Activated CD8-positive, alpha-beta memory T cell treated with anti-CD3 and anti-CD28 coated beads for 1 hour (primary cell): Measurements from ENCODE around the gene ERVV-1.
"Not testable (repeated sequence)": the region's sequence is repeated elsewhere in the genome, so short reads cannot be mapped to it uniquely, and the experiment has no call there.

Experiments used
- DNase-seq, 2 donors: peaks; one replicate each; pipeline ENCODE4 v3.0.0-alpha.2; 2020; ENCODE audit warnings: low read depth in 1 of 2; ENCODE audit errors: extremely low read depth in 1 of 2

Gene ERVV-1, protein sequence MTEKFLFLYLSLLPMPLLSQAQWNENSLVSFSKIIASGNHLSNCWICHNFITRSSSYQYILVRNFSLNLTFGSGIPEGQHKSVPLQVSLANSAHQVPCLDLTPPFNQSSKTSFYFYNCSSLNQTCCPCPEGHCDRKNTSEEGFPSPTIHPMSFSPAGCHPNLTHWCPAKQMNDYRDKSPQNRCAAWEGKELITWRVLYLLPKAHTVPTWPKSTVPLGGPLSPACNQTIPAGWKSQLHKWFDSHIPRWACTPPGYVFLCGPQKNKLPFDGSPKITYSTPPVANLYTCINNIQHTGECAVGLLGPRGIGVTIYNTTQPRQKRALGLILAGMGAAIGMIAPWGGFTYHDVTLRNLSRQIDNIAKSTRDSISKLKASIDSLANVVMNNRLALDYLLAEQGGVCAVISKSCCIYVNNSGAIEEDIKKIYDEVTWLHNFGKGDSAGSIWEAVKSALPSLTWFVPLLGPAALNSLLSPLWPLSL

DNA sequence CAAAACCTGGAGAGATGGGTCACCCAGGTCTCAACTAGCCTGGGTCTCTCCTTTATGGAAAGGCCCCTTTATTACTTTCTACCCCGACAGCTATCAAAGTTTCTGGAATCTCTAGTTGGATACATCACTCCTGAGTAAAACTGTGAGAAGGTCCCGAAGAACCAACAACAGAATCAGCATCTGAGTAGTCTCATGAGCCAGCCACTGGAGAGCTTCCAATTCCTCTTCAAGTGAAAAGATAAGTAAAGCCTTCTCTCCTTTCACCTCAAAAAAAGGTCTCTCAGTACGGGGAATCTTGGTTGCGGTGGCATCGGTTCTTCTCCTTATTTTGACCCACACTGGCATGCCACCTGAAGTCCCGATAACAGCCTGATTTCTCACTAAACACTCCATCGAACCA is at the start of gene ERVV-1:
ERVV-1 (plus strand) TSS at position 301 of the 400 bp plus-strand sequence. CDS start 170 bp downstream, outside the sequence.
- DNase-seq, result no peak

DNA sequence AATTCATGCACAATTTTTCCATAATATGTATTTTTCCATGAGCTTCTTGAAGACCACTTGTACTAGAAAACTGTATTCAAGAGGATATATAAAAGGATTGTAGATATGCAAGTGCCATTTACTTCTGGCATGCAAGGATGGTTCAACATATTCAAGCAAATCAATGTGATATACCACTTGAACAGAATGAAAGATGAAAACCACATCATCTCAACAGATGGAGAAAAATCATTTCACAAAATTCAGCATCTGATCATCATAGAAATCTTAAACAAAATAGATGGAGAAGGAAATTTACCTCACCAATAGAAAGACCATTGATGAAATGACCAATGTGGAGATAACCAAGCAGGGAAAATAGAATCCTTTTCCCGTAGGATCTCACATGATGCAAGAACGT is 45.9 kb upstream of the ERVV-1 start:
- DNase-seq, result no peak

DNA sequence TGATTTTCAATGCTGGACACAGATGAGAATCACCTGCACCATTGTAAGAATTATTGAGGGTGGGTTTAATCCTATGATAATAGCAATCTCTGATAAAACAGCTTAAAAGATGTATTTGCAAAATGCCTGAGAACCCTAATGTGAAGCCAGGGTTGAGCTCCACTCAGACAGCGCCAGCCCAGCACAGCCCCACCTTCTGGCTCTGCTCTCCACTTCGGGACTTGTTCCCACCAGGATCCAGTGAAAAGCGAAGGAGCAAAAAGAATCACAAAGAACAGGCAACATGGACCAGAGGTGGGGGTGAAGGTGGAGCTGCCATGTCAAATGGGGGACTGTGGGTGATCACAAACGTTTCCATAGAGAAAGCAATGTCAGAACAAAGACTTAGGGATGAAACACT is 32.4 kb upstream of the ERVV-1 start:
- DNase-seq, result no peak

DNA sequence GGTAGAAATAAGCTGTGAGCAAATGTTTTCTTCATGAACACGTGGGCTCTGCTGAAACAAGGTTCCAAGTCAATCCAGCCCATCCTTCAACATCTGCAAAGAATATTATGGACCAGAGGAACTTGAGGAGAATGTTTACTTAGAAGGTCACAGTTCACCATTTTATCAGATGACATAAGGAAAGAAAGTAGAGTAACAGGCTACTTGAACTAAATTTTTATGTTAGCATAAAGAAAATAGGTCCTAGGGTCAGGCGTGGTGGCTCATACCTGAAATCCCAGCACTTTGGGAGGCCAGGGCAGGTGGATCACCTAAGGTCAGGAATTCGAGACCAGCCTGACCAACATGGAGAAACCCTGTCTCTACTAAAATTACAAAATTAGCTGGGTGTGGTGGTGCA is 30.6 kb upstream of the ERVV-1 start:
- not testable (repeated sequence) for DNase-seq

DNA sequence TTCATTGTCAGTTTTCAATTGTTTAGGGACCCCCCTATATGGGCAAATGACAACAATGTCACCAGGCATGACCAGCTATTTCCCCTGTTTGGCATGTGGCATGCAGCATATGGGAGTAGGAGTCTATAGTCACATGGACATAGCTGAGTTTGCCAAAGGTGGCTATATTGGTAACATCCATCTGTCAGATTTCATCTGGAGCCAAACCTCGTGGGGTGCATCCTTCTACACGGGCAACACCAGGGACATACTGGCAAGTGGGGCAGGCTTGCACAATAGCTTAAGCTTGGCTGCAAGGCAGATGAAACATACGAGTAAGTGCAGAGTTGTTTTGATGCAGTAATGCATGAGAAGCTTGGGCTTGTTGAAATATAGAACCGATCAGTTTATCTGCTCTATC is 26.5 kb upstream of the ERVV-1 start:
- no peak for DNase-seq

DNA sequence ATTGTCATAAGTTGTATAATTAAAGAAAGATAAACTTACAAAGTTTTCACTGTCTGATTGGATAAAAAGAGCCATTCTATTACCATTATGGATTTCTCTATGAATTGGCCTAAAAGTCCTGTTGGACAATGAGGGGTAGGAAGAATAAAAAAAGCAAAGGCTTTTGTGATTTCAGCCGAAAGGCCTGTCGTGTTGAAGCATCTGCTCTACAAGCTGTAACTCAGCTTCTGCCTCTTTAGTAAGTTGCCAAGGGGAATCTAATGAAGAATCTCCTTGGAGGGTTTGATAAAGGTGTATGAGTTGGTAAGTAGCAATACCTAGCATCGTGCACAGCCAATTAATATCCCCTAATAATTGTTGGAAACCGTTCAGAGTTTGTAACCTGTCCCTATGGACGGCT is 25.2 kb upstream of the ERVV-1 start:
- DNase-seq, result no peak

DNA sequence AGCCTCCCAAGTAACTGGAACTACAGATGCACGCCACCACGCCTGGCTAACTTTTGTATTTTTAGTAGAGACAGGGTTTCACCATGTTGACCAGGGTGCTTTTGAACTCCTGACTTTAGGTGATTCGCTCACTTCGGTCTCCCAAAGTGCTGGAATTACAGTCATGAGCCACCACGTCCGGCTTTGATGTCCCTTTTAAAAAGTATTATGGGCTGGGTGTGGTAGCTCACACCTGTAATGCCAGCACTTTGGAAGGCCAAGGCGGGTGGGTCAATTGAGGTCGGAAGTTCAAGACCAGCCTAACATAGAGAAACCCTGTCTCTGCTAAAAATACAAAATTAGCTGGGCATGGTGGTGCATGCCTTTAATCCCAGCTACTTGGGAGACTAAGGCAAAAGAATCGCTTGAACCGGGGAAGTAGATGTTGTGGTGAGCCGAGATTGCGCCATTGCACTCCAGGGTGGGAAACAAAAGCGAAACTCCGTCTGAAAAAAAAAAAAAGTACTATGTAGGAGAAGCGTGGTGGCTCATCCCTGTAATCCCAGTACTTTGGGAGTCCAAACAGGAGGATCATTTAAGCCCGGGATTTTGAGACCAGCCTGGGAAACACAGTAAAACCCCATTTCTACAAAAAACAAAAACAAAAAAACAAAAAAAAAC is 22.8 kb upstream of the ERVV-1 start:
- DNase-seq, result no peak

DNA sequence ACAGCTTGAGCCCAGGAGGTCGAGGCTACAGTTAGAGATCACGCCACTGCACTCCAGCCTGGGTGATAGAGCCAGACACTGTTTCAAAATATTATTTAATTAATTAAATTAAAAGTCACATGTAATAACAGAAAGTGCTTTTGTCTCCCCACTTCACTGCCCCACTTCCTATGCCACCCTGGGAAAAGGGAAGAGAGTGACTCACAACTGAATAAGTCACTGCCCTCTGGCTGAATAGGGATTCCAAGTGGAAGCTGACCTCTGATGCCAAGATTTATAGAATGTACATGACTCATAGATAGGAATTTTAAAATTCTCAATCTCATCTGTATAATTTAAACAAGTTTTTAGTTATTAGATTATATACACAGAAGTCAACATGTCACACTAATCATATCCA is 22.2 kb upstream of the ERVV-1 start:
- DNase-seq, result no peak

DNA sequence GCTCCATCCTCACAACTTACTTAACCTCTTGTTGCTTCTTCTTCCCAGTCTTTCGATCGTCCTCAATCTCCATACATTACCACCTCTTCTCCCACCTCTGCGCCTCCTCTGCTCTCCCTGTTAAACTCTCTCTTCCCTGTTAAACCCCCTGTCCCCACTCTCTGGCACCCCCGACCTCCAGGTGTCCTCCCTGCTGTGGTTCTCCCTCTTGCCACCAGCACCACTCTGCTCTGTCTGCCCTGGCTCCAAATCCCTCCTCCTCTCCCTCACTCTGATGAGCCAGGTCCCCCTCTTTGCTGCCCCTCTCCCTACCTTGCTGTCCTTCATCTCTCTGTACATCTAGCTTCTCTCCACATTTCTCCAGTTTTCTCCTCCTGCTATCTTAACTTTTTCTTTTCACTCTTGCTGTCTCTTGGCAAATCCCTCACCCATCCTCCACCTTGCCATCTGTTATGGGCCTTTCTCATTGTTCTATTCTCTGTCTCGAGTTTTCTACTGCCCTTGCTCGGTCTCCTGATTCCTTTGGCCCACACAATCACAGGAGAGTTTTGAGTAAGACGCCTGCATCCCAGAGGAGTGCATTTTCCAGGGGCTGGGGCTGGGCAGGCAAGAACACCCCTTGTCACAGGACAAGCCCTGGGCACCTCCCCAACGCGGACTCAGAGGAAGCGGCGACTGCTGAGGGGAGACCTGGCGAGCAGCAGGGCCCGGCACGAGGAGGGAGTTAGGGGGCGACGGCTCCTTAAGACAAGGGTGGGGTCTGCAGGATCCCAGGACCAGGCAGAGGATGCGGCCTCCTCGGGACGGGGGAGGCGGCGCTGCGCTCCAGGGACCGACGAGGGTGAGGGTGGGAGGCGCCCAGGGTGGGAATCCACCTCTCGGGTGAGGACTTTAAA is 21.4 kb upstream of the ERVV-1 start:
- no peak for DNase-seq

DNA sequence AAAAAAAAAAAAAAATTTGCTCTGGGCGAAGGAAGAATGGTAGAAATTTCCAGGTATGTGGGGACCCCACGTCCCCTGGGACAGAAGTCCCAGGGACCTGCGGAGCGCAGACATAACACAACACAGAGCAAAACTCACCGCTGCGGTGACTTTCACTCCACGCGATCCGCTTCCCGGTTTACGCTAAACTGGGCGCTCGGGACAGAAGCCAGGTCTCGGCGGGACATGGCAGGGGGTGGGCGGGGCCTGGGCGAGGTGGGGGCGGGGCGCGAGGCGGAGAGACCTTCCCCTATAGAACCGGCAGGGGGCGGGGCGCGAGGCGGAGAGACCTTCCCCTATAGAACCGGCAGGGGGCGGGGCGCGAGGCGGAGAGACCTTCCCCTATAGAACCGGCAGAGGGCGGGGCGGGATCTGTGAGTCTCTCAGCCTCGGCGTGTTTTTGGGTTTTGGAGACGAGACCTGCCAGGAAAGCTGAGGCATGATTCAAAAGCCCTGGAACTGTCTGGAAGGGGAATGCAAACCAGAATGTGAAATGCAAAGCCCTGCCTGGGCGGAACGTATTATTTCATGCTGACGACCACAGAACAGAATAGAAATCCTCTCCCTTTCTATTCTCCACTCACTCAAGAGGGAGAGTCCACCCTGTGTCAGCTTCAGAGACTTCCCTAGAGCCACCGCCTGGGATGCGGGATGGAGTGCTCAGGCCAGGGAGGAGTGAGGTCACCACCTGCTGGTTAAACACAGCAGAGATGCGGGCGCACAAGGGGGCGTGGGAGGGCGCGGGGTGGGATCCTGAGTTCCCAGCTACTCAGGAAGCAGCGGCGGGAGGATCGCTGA is 20.2 kb upstream of the ERVV-1 start:
- peak; percentile 45 to 60 for DNase-seq

DNA sequence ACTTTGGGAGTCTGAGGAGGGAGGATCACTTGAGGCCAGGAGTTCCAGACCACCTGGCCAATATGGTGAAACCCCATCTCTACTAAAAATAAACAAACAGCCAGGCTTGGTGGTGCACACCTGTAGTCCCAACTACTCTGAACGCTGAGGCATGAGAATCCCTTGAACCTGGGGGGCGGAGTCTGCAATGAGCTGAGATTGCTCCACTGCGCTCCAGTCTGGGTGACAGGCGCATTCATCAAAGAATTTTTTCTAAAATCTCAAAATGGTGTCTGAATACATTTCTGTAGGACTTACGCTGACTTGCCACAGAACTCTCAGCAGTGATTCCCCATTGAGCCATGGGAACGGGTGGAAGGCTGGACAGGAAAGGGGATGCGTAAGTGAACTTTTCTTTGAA is 18.0 kb upstream of the ERVV-1 start:
- no peak for DNase-seq

DNA sequence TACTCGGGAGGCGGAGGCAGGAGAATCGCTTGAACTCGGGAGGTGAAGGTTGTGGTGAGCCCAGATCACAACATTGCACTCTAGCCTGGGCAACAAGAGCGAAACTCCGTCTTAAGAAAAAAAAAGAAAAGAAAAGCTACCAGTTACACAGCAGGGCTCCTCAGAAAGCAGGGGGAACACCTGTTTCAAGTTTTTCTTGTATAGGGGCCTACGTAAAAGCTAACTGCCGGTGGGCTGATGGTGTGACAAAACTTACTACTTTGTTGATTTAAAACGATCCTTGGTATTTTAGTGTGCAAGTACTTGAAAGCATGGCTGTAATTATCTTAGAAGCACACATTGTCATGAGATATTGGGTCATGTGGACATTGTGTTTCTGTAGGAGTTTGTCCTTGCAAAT is 15.7 kb upstream of the ERVV-1 start:
- no peak for DNase-seq

DNA sequence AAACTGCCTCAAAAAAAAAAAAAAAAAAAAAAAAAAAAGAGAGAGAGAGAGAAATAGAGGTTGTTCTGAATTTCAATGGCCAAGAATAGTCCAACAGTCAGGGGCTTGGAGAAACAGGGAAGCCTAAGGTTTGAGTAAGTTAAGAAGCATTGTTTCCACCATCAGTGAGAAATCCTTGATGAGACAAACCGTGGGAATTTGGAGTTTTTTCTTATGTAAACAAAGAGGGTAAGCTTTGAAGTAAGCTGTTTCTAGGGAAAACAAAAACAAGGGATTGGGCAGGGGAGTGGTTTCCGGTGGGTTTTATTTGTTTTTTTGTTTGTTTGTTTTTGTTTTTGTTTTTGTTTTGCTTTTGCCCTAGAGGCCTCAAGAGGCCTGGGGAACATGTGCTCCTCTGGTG is 11.2 kb upstream of the ERVV-1 start:
- DNase-seq, result no peak

DNA sequence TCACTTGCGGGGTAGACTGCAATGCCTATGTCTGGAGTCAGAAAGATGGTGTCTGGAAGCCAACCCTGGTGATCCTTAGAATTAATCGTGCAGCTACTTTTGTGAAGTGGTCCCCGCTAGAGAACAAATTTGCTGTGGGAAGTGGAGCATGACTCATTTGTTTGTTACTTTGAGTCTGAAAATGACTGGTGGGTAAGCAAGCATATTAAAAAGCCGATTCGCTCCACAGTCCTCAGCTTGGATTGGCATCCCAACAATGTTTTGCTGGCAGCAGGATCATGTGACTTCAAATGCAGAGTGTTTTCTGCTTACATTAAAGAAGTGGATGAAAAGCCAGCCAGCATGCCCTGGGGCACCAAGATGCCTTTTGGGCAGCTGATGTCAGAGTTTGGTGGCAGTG is 9.5 kb upstream of the ERVV-1 start:
- DNase-seq, result no peak

DNA sequence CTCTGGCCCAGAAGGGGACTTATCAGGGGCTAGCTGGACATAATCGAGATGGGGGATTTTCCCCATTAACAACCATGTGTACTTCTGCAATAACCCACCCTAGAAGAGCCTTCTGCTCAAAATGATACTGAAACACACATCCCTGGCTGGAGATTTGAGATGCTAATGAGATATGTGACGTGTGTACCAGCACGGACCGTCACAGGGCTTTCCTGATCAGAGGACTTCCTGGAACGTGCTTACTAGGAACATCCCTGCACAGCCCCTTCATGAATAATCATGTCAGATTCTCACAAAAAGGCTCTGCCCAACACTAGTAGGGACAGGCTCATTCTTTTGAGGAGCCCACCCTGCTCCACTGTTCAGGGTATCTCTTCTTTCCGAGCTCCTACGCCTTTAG is 6.5 kb upstream of the ERVV-1 start:
- no peak for DNase-seq

DNA sequence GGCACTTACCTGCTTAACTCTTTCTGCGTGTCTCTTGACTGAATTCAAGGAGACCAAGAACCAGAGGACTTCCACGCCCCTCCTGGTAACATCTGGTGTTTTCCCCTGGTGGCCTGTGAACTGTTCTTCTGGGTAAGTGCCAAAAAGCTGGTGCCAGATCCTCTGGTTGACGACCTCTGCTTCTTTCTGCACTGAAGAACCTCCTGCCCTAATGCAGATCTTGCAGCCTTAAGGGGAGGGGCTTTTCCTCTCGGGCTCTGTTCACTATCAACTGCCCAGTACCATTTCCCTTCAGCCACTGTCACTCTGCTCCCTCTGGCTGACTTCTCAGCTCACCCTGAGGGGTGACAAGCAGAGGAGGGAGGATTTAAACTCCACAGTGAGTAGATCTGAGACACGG is 6.1 kb upstream of the ERVV-1 start:
- no peak for DNase-seq

DNA sequence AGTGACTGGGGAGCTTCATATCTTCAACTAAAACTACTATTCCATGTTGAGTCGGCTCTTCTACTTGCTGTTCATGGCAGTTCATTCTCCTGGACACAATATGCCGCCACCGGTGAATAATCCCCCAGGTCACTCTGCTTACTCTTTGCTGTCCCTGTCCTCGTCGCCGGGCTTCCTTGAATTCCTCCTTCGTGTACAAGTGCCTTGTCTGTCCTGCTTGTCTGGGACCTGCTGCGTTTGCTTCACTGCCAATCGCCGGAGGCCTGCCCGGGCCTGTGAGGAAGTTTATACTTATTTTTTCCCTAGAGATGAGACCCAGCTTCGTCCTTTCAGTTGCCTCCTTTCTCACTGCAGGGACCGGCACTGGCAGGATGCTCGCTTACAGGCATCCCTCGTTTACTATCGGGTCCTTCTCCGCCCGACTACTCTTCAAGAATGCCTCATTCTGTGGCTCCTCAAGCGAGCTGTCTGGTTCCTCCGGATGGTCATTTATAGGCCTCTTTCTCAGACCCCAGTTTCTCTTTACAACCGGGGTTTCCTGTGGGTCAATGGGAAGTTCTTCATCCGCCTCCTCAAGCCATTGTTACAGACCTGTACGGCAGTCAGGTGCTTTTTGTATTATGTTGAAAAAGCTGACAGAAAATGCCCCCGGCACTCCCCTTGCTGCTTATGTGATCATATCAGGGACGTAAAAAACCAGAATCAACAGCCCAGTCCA is 5.5 kb upstream of the ERVV-1 start:
- no peak for DNase-seq

DNA sequence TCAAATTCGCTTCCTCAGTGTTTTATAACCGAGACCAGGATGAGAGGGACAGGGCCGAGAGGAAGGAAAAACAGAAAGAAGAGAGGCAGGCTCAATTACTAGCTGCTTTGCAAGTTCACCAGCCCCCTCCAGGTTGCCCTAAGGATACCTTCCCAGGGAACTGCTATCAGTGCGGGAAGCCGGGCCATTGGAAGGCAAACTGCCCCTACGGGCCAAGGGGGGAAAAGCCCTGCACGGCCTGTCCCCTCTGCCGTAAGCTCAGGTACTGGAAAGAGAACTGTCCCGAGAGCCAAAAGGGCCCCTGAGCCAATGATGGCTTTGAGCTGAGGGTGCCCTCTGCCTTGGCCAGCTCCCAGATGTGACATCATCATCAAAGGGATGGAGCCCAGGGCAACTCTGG is 3.2 kb upstream of the ERVV-1 start:
- DNase-seq, result no peak

DNA sequence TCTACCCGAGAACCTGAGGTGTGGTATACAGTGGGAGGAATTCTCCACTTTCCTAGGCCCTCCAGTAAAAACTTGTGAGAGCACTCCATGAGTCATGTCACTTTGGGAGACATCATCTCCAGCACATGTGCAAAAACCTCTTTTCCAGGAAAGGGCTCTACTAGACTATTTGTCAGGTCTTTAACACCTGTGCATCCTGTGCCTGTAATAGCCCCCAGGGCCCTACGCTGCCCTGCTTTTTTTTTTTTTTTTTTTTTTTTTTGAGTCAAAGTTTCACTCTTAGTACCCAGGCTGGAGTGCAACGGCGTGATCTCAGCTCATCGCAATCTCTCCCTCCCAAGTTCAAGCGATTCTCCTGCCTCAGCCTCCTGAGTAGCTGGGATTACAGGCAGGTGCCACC is 1.7 kb upstream of the ERVV-1 start:
- no peak for DNase-seq

DNA sequence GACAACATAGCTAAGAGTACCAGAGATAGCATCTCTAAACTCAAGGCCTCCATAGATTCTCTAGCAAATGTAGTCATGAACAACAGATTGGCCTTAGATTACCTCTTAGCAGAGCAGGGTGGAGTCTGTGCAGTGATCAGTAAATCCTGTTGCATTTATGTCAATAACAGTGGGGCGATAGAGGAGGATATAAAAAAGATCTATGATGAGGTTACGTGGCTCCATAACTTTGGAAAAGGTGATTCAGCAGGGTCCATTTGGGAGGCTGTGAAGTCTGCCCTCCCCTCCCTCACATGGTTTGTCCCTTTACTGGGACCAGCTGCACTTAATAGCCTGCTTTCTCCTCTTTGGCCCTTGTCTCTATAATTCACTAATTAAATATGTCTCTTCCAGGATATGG is 1.4 kb downstream of the ERVV-1 start:
- DNase-seq, result no peak
